ENCODE measurements around the gene PFKFB2.

DNA sequence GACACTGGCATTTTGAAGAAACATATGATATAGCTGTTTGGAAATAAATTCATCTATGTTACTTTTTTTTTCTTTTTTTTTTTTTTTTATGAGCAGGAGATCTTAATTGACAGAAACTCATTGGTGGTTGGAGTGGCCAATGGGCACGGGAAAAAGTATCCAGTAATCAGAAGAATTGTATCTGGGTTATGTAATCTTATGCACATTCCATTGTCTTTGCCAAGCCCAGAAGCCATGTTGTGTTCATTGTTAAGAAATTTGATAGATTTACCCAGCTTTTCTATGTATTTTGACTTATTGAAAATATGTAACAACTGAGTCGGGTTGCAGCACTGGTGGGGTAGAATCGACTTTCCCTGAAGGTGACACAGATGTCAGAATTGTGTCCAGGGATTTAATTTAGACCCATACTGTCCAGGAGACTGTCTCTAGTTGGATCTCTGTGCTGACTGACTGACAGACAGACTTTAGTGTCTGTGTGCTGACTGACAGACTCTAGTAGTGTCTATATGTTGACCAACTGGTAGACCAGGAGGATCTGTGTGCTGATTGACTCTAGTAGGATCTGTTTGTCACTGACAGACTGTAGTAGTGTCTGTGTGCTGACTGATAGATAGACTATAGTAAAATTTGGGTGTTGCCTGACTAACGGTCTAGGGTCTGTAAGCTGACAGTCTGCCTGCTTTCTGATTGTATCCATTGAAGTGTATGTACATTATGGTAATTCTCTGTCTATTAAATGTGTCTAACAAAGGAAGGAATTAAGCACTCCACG lies 23.3 kb downstream of the PFKFB2 start:
- TF ChIP-seq, protein P1, sequence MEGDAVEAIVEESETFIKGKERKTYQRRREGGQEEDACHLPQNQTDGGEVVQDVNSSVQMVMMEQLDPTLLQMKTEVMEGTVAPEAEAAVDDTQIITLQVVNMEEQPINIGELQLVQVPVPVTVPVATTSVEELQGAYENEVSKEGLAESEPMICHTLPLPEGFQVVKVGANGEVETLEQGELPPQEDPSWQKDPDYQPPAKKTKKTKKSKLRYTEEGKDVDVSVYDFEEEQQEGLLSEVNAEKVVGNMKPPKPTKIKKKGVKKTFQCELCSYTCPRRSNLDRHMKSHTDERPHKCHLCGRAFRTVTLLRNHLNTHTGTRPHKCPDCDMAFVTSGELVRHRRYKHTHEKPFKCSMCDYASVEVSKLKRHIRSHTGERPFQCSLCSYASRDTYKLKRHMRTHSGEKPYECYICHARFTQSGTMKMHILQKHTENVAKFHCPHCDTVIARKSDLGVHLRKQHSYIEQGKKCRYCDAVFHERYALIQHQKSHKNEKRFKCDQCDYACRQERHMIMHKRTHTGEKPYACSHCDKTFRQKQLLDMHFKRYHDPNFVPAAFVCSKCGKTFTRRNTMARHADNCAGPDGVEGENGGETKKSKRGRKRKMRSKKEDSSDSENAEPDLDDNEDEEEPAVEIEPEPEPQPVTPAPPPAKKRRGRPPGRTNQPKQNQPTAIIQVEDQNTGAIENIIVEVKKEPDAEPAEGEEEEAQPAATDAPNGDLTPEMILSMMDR (IDR thresholded peaks at IDR 0.05) = no peak
- no peak for TF ChIP-seq POLR2A (IDR thresholded peaks at IDR 0.05)
